Chondrocyte (in vitro differentiated cells): ENCODE results near the gene KYAT1. TPM values are rescaled to one million over a fixed set of nuclear protein-coding genes. Genes with fewer than 3 reads are reported as not detected.
A peak's percentile ranks its signal among the peaks of the same experiment; 100 is the strongest.

Experiments
- DNase-seq: peaks from one replicate; pipeline ENCODE4 v3.0.0; 2021; ENCODE audit warnings: mixed read lengths, low spot score
- H3K27ac Mint-ChIP-seq: one replicate; pipeline ENCODE4 v1.8.0; 2021; ENCODE audit warnings: mild to moderate bottlenecking, moderate library complexity, mixed read lengths; ENCODE audit not compliant: unreplicated experiment
- H3K27me3 Mint-ChIP-seq: 2 replicates; pipeline ENCODE4 v1.8.0; 2021; ENCODE audit warnings: low read depth, mixed read lengths
- H3K36me3 Mint-ChIP-seq: 2 replicates; pipeline ENCODE4 v1.8.0; 2021; ENCODE audit warnings: low read depth, mixed read lengths
- H3K4me1 Mint-ChIP-seq: 2 replicates; pipeline ENCODE4 v1.8.0; 2021; ENCODE audit warnings: low read depth, mild to moderate bottlenecking, mixed read lengths
- H3K4me3 Mint-ChIP-seq: one replicate; pipeline ENCODE4 v1.8.0; 2021; ENCODE audit warnings: mild to moderate bottlenecking, moderate library complexity, mixed read lengths; ENCODE audit not compliant: unreplicated experiment
- H3K9me3 Mint-ChIP-seq: 2 replicates; pipeline ENCODE4 v1.8.0; 2021; ENCODE audit warnings: low read depth, mixed read lengths
- total RNA-seq: library from RNA; stranded (reverse); gene quantifications from 3 replicates; pipeline ENCODE4 v1.2.1, GENCODE V29; 2021
- TF ChIP-seq, protein P1 (sequence below): fragments of 200-600 bp; sonication (generic); IDR thresholded peaks from 2 replicates; pipeline ENCODE4 v1.5.0; 2021; ENCODE audit warnings: antibody characterized with exemption, mild to moderate bottlenecking, moderate library complexity

KYAT1 gene
- total RNA-seq, 1 donor from 2014 or later: 3.6 TPM

DNA sequence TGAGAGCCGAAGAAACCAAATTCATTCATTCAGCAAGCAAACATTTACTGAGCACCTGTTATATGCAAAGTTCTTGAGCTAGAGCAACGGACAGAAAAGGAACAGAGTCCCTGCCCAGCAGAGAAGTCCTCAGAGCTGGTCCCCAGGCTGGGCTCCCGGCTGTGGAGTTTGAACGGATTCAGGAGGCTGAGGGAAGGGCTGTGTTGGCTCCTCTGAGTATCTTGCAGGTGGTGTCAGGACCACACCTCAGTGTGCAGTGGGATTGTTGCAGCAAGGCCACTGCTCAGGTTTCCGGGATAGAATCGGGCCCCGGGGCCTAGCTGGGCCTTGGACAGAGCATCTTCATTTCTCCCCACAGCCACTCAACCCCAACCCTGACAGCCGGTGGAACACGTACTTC, 89.6 kb downstream of the KYAT1 start:
- no peak for DNase-seq
- TF ChIP-seq, protein P1, sequence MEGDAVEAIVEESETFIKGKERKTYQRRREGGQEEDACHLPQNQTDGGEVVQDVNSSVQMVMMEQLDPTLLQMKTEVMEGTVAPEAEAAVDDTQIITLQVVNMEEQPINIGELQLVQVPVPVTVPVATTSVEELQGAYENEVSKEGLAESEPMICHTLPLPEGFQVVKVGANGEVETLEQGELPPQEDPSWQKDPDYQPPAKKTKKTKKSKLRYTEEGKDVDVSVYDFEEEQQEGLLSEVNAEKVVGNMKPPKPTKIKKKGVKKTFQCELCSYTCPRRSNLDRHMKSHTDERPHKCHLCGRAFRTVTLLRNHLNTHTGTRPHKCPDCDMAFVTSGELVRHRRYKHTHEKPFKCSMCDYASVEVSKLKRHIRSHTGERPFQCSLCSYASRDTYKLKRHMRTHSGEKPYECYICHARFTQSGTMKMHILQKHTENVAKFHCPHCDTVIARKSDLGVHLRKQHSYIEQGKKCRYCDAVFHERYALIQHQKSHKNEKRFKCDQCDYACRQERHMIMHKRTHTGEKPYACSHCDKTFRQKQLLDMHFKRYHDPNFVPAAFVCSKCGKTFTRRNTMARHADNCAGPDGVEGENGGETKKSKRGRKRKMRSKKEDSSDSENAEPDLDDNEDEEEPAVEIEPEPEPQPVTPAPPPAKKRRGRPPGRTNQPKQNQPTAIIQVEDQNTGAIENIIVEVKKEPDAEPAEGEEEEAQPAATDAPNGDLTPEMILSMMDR: no peak
- Mint-ChIP-seq H3K27me3 (no peaks in the 10 kb centered on the region), H3K27ac (no peak overlapping the region), H3K9me3 (no peaks in the 10 kb centered on the region), H3K4me3 (no peak overlapping the region), H3K36me3 (peaks cover 22% of the 10 kb centered on the region), H3K4me1 (peaks cover 13% of the 10 kb centered on the region)

DNA sequence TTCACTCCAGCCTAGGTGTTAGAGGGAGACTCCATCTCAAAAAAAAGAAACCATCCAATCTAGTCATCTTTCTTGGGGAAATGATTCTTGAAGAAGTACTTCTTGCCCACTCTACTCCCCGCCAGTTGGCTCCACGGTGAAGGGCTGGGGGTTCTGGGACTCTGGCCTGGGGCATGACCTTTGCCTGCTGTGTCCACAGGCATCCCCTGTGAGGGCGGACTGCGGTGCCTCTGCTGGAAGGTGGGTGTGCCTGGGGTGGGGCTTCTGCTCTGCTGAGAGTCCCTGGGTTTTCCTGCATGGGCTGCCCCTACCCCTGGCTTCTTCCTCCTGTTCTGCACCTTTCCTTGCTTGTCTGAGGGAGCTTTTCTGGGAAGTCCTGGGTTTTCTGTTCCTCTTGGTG, 91.2 kb downstream of the KYAT1 start:
- TF ChIP-seq, protein P1: no peak
- no peaks in the 10 kb centered on the region for H3K27me3 Mint-ChIP-seq

DNA sequence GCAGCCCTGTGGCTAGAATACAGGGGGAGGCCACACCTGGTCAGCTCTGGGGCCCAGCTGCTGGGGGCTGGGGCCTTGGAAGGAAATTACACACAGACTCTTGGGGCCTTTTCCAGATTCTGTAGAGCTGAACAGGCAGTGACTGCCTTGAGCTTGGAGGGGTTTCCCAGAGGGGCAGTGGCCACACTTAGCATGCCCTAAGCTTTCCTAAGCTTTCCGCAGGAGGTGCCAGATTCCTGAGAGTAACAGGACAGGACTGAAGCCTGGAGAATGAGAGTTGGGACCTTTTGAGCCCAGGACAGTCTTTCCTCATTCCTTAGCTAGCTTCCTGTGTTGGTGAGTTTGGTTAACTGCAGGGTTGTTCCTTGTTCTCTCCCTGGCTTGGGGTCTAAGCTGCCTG, 93.3 kb downstream of the KYAT1 start:
- H3K4me3 Mint-ChIP-seq: peak overlapping the region; percentile 93
- no peaks in the 10 kb centered on the region for H3K27me3 Mint-ChIP-seq
- H3K9me3 Mint-ChIP-seq: no peaks in the 10 kb centered on the region
- H3K36me3 Mint-ChIP-seq: peaks cover 16% of the 10 kb centered on the region
- no peak for DNase-seq
- TF ChIP-seq, protein P1: no peak
- peaks cover 19% of the 10 kb centered on the region for H3K4me1 Mint-ChIP-seq
- H3K27ac Mint-ChIP-seq: peak overlapping the region; percentile 88

More for the DNA sequence above, 91.2 kb downstream of the KYAT1 start:
- H3K4me3 Mint-ChIP-seq: no peak overlapping the region
- peaks cover 13% of the 10 kb centered on the region for H3K4me1 Mint-ChIP-seq
- H3K27ac Mint-ChIP-seq: no peak overlapping the region
- peaks cover 21% of the 10 kb centered on the region for H3K36me3 Mint-ChIP-seq
- DNase-seq: no peak
- no peaks in the 10 kb centered on the region for H3K9me3 Mint-ChIP-seq

DNA sequence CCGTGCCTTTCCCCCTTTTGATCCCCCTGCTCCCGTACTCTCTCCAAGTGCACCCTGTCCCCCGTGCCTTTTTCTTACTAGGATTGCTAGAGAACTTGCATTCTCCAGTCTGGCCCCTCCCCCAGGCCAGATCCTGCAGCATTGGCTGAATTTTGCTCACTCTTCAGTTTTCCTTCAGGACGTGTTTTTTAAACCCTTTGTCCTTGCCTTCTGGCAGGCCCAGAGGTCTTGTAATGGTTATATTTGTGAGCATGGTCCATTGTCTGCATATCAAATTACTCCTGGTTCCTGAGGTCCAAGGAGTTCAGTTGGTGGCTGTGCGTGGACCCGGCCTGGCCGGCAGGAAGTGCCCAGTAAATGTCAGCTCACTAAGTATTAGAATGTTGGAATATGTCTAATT, 94.1 kb downstream of the KYAT1 start:
- DNase-seq: no peak
- peak overlapping the region; percentile 93 for H3K4me3 Mint-ChIP-seq
- H3K4me1 Mint-ChIP-seq: peaks cover 25% of the 10 kb centered on the region
- H3K27me3 Mint-ChIP-seq: no peaks in the 10 kb centered on the region
- H3K36me3 Mint-ChIP-seq: peaks cover 10% of the 10 kb centered on the region
- peak overlapping the region; percentile 88 for H3K27ac Mint-ChIP-seq
- TF ChIP-seq, protein P1: no peak
- no peaks in the 10 kb centered on the region for H3K9me3 Mint-ChIP-seq

DNA sequence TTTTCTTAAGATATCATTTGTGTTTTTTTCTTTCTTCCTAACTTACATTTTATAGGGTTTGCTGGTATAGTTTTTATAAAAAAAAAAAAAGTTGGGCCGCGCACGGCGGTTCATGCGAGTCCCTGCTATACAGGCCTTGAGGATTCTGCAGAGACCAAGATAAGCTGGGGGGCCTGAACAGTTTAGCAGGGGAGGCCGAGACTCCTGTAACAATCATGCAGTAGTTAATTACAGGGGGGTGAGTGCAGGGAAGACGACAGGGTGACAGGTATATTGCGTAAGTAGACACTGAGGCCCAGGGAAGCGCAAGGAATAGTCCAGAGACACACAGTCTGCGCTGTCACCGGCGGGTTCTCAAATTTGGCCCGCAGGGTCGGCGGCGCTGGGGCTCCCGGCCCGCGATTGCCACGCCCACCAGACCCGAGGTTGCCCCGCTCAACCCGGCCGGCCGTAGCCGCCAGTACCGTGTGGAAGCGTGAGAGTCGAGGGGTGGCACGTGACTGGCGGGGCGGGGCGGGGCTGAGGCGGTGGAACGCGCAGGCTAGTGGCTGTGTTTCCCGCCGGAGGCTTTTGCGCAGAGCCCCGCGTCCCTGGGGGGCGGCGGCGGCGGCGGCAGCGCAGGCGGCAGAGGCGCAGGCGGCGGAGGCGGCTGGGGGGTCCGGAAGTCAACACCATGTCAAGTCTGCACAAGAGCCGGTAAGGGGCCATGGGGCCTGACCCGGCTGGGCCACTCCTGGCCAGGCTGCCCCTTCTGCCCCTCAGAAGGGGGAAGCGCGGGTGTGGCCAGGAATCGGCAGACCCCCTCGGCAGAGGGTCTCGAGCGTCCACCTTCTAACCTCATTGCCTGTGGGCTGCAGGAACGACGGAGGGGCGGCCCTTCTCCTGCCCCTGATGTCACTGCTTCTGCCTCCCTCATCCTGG, 94.8 kb downstream of the KYAT1 start, which contains the start of gene TBC1D13:
TSS of gene TBC1D13 (plus strand) at position 573 of the 921 bp plus-strand sequence. CDS start at position 674, 101 bp downstream.
- Mint-ChIP-seq H3K27ac (peak within 1 kb of the TSS; percentile 88), H3K4me1 (peaks cover 25% of the 10 kb centered on the region), H3K9me3 (no peaks in the 10 kb centered on the region), H3K36me3 (peaks cover 7% of the 10 kb centered on the region), H3K4me3 (peak within 1 kb of the TSS; percentile 93), H3K27me3 (no peaks in the 10 kb centered on the region)
- TF ChIP-seq, protein P1: no peak
- DNase-seq: no peak
